A204.1 (cell line): Measurements from ENCODE around the gene COL10A1.

Experiments
- FAIRE-seq: peaks from 2 replicates; lab custom pipeline; 2012; peaks lifted over from hg19 to GRCh38; lab: Jason Lieb, UNC

COL10A1 gene

DNA sequence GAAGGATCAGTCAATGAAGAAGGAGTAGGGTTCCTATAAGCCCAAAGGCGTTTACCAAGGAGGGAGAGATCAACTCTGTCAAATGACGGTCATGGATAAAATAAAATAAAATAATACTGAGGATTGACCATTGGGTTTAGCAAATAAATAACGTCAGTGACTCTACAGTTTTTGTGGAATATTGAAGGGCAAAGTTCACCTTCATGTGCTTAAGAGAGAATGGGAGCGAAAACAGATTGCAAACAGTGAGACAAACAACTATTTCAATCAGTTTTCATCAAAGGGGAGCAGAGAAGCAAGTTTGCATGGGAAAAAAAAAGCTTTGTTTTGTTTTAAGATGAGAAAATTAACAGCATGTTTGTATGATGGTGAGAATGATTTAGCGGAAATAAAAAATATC, 42.9 kb downstream of the COL10A1 start:
- FAIRE-seq, result no peak

DNA sequence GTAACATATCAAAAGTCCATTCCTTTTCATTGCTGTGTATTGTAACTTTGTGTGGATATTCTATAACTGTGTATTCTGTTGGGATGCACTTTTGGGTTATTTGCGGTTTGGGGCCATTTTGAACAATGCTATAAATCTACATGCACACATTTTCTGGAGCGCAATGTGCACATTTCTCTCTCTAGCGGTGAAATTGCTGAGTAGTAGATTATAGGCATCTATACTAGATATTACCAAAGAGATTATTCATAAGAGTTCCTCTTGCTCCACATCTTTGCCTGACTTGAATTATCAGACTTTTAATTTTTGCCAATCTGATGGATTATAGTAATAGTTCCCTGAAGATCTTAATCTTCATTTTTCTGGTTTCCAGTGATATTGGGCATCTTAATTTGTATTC, 47.0 kb downstream of the COL10A1 start:
- no peak for FAIRE-seq

DNA sequence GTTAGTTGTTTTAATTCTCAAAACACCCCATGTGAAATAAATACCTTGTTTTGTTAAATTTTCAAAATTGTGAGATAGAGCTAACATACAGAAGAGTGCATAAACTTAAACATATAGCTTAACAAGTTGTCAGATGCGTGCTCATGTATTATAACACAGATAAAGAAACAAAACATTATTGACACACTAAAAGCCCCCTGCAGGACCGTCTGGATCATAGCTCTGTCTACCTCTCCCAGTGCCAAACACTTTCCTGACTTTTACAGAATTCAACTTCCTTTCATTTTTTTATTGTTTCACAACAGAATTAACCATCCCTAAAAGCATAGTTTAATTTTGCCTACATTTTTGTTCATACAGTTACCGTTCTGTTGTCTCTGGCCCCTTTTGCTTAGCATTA, 47.4 kb downstream of the COL10A1 start:
- FAIRE-seq, result no peak

DNA sequence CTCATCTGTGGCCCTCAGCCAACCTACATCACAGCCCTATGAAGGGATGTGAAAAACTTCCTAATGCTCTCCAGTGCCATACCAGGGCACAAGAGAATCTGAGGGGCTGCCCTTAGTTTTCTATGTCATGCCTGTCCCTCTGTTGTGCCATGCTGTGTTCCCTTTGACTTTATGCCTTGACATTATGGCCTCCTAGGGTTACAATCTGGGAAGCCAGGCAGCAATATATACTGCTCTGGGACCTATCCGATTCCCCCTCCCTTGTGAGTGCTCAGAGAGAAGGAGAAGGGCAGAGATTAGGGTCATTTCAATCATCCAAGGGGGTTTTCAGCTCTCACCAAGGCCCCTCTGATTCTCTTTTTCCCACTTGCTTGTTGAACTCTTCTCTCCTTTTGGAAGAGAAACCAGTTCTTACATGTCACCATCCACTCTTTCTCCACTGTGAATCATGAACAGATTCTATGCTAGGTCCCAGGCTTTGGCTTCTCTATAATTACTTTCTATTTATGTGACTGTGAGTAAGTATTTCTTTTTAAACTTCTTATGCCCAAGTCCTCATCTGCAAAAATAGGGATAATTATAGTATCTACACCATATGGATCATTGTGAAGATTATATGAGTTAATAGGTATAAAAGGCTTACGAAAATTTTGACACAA, 51.1 kb downstream of the COL10A1 start:
- no peak for FAIRE-seq

DNA sequence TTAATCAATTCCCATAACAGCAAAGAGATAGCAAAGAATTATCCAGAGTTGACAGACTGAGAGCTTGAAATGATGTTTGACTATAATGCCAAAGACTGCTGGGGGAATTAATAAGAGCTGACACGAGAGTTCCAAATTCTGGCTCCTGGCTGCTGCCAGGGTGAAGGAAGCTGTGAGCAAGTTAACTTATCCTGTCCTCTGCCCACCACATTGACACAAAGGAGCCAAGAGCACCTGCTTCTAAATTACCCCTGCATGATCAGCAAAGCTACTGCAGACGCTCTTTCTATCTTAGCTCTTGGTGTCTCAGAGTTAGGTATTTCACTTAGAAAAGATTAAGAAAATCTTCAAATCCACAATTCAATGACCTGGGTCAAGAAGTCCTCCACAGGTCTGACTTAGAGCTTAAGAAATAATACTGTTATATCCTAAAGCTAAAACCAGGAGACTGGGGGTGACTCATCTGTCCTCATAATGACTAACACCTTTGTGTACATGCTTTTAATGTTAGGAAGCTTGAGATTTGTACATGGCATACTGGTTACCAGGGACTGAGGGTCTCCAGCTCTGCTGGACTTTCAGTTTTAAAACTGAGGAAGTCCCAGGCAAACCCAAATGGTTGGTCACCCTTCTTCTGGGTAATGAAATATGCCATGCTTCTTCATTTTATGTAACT, 52.0 kb downstream of the COL10A1 start:
- no peak for FAIRE-seq

DNA sequence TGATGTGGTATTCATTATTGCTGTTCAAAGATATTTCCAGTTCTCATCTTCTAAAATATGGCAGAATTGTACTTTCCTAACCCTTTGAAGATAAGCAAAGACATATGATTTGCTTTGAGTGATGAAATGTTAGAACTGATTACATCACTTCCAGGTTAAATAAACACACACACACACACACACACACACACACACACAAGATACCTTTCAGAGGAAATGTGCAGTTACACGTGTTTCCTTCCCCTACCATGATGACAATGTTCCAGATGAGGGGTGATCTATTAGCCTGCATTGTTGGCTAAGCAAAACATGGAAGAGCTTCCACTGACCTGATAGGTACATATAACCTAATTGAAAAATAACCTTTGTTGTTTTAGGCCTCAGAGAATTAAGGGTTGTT, 53.6 kb downstream of the COL10A1 start:
- no peak for FAIRE-seq

DNA sequence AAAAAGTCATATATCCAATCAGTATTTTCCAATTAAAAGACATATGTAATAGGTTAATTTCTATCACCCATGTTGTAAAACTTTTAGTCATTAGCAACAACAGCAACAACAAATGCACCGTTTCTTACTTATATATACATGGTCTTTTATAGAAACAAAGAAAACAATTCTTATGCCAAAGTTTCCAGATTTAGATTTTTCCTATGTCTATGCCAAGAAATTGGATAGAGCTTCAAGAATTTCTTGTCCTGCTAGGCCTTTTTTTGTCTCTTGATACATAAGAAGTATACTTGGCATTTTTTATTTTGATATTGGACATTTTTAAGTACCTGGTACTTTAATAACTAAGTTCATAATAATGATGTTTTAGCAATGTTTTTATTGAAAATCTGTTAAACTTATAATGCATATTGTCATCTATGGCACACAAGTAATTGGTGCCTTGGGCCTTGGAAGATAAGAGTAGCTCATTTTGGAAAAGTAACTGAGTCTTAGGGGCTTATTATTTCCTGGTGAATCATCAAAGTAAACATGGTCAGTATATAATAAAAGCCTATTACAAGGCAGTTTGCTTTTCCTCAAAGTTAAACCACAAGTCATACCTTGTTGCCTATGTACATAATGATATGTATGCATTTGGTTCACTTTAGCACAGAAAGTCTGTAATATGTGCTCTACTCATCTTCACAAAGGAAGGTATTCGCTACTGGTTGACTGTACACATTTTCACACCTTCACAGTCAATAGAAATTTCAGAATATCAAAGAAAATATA, 55.1 kb downstream of the COL10A1 start:
- FAIRE-seq, result no peak

DNA sequence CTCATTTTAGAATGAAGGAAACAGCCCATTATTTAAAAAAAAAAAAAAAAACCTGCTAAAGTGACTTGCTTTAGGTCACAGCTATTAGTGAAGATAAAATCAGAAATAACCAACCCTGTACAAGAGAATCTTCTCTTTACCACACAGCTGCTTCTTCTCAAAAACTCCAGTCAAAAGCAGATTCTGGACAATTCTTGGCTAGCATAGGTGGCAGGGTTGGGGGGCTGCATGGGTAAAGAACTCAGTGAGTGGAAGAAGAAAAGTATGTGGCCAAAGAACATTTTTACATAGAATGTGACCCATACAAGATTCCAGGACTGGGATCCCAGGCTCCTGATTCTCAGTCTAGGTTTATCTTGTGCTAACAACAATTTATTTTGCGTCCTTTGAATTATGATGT, 55.8 kb downstream of the COL10A1 start:
- no peak for FAIRE-seq
